Measurements from ENCODE around the gene PSMB8. TPM values are rescaled to one million over a fixed set of nuclear protein-coding genes. Genes with fewer than 3 reads are reported as not detected.

PSMB8 gene
- total and polyA plus RNA-seq, 2 of the 8 experiments (the other 6 are each of a cell fraction or from before 2014, with no cell fraction given), result 18.4 to 43.0 TPM

DNA sequence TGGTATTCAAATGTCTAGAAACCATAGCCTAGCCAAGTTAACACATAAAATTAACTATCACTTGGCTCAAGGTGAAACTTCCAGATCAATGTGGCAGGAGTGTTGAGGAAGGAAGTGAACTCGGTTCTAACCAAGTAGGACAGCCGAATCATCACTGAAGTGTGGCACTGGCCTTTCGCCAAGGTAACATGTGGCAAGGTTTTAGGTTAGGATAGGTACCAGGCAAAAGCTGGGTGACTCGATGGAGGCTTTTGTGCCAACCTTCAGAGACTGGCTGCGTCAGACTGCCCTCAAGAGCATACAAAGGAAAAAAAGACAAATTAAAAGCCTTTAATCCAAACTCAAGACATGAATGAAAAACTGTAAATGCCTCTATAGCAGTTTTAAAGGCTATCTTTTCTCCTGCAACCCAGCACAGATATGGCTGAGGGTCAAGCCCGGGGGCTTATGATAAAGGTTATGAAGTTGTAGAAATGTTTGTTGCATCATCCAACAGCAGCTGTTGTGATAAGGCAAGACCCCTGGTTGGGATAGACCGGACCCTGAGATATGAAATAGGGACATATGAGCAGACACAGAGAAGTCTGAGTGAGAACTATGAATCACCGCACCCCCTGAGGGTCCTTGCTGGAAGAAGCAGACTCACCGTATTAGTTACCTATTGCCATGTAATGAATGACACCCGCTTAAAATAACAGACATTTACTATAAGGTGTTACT, 22.0 kb upstream of the PSMB8 start:
- no peak overlapping the region for H2BK120ac ChIP-seq (replicated peaks; ENCODE audit: low read depth, low read length)
- no peaks in the 10 kb centered on the region for H4K20me1 ChIP-seq (replicated peaks in 1 of 2; ENCODE audit: control insufficient read depth in 1 of 2, insufficient read depth in 2 of 2, low read length in 2 of 2)
- H3K23ac ChIP-seq (ENCODE audit: insufficient read length), result no peak overlapping the region
- 79% methylated on average over 10 of the region's 10 CpGs; no CpG with 5 or more reads in 1 of the 2 experiments for WGBS, 2 experiments (ENCODE audit: extremely low coverage in 1 of 2, insufficient coverage in 1 of 2, insufficient read length in 1 of 2, insufficient replicate concordance in 2 of 2, low coverage in 1 of 2, low lambda C conversion rate in 2 of 2, missing lambda C conversion rate in 1 of 2)
- H3K23me2 ChIP-seq (ENCODE audit: low read depth, low read length), result no peaks in the 10 kb centered on the region
- H3K9ac ChIP-seq (replicated peaks in 1 of 4; ENCODE audit: extremely low read depth in 1 of 4, low read depth in 3 of 4, low read length in 3 of 4), result no peak overlapping the region
- TF ChIP-seq SP1 (IDR thresholded peaks at IDR 0.05; ENCODE audit: low read depth, low read length), result no peak
- TF ChIP-seq POLR2AphosphoS5 (IDR thresholded peaks at IDR 0.05; ENCODE audit: low read depth, low read length), result no peak
- TF ChIP-seq CREB1 (IDR thresholded peaks at IDR 0.05), result no peak
- H2AFZ ChIP-seq (ENCODE audit: low read length), result no peak overlapping the region
- H3K79me1 ChIP-seq (ENCODE audit: low read depth, low read length), result no peaks in the 10 kb centered on the region
- H3K4me3 ChIP-seq (ENCODE audit: extremely low read depth in 1 of 4, insufficient read depth in 2 of 4, low read depth in 3 of 4, low read length in 4 of 4), result no peak overlapping the region
- H3K27me3 ChIP-seq (replicated peaks in 1 of 4; ENCODE audit: control insufficient read depth in 3 of 4, extremely low read depth in 1 of 4, insufficient read depth in 3 of 4, low read length in 3 of 4), result no peaks in the 10 kb centered on the region
- H4K8ac ChIP-seq (ENCODE audit: extremely low read depth, insufficient read depth, low read length), result no peak overlapping the region
- no peak overlapping the region for H4K91ac ChIP-seq (replicated peaks; ENCODE audit: insufficient read length, low read length)
- H3K4me1 ChIP-seq (replicated peaks in 1 of 4; ENCODE audit: control insufficient read depth in 3 of 4, insufficient read depth in 4 of 4, low read length in 3 of 4), result no peaks in the 10 kb centered on the region; a peak in 3 of 7 replicates
- FAIRE-seq, result no peak
- DNase-seq (ENCODE audit: low read depth in 1 of 2, low spot score in 2 of 2), result no peak
- H3K9me3 ChIP-seq (ENCODE audit: insufficient read depth in 2 of 2, low read depth in 1 of 2, low read length in 1 of 2), result no peaks in the 10 kb centered on the region
- H2BK15ac ChIP-seq (ENCODE audit: low read length), result no peak overlapping the region
- H3K14ac ChIP-seq (ENCODE audit: insufficient read length), result no peak overlapping the region
- H3K79me2 ChIP-seq (ENCODE audit: control insufficient read depth in 1 of 2, insufficient read depth in 2 of 2, low read length in 2 of 2), result no peaks in the 10 kb centered on the region
- H3K27ac ChIP-seq (ENCODE audit: low read depth, low read length), result no peak overlapping the region
- H2BK20ac ChIP-seq (ENCODE audit: low read length), result no peak overlapping the region
- H3K4ac ChIP-seq (replicated peaks; ENCODE audit: insufficient read length, low read depth, low read length), result no peak overlapping the region
- no peak overlapping the region for H4K5ac ChIP-seq (ENCODE audit: insufficient read length, low read depth, low read length)
- H2AK5ac ChIP-seq (ENCODE audit: low read depth, low read length), result no peak overlapping the region
- POLR2A ChIA-PET (ENCODE audit: partially characterized antibody), result no interaction called here
- H2BK5ac ChIP-seq (ENCODE audit: low read depth, low read length), result no peak overlapping the region
- no peak overlapping the region for H3K4me2 ChIP-seq (ENCODE audit: insufficient read depth in 1 of 2, low read depth in 2 of 2, low read length in 2 of 2)
- H3K56ac ChIP-seq (replicated peaks; ENCODE audit: insufficient read length, low read depth, low read length), result no peak overlapping the region
- H3K36me3 ChIP-seq (ENCODE audit: control insufficient read depth in 2 of 4, insufficient read depth in 4 of 4, low read length in 3 of 4), result no peaks in the 10 kb centered on the region
- H3K18ac ChIP-seq (ENCODE audit: extremely low read depth, low read length), result no peak overlapping the region
- CTCF ChIA-PET (ENCODE audit: partially characterized antibody), result interaction anchor here (1.0 to 19.9 kb wide), 2 partner anchors 24 to 40 kb away, joined by 3 to 402 read pairs; partner anchors contain the start of genes PSMB8 and TAP2
- H2BK12ac ChIP-seq (ENCODE audit: low read depth, low read length), result no peak overlapping the region
